GM18519 (cell line): ENCODE data around the gene OR7A5.
"Not testable (repeated sequence)": the region's sequence is repeated elsewhere in the genome, so short reads cannot be mapped to it uniquely, and the experiment has no call there.

Experiments used
- ATAC-seq: cut with Tn5 transposase; IDR thresholded peaks from one replicate; pipeline ENCODE4 v1.9.1; 2021; ENCODE audit warnings: mild to moderate bottlenecking, moderate library complexity; ENCODE audit not compliant: unreplicated experiment, low FRiP score

The OR7A5 gene

GRCh38 chr19:14785102-14785793 lies 49.7 kb downstream of the OR7A5 start:
- ATAC-seq = not testable (repeated sequence)

GRCh38 chr19:14784730-14785101 lies 50.3 kb downstream of the OR7A5 start:
- not testable (repeated sequence) for ATAC-seq

- not testable (repeated sequence) for ATAC-seq
These were observed 51.5 kb downstream of the OR7A5 start for GRCh38 chr19:14783410-14783998.

GRCh38 chr19:14782626-14783409 lies 52.2 kb downstream of the OR7A5 start:
- ATAC-seq = no peak

GRCh38 chr19:14781713-14782536 lies 53.1 kb downstream of the OR7A5 start:
- ATAC-seq = not testable (repeated sequence)

GRCh38 chr19:14780622-14781225 lies 54.3 kb downstream of the OR7A5 start:
- not testable (repeated sequence) for ATAC-seq

- no peak for ATAC-seq
These were observed 55.8 kb downstream of the OR7A5 start for GRCh38 chr19:14779151-14779550.

- ATAC-seq = not testable (repeated sequence)
These were observed 56.7 kb downstream of the OR7A5 start, which contains the start of gene ADGRE2 for GRCh38 chr19:14778110-14778845. TSS of gene ADGRE2 (minus strand) at chr19:14778560. CDS start at chr19:14776756, 1,804 bp downstream.

GRCh38 chr19:14777645-14778044 lies 57.3 kb downstream of the OR7A5 start:
- not testable (repeated sequence) for ATAC-seq
